Superior temporal gyrus (tissue), 1 donor: ENCODE measurements around the gene SRGN.
A peak's percentile ranks its signal among the peaks of the same experiment; 100 is the strongest.

Source experiments
- DNase-seq: peaks from one replicate; pipeline ENCODE4 v3.0.0-alpha.2; 2016; ENCODE audit errors: extremely low spot score

SRGN gene

GRCh38 chr10:69090685-69091084, 2.8 kb downstream of the SRGN start:
- DNase-seq: no peak

GRCh38 chr10:69091143-69091651, 3.3 kb downstream of the SRGN start:
- no peak for DNase-seq

GRCh38 chr10:69092959-69093850, 5.3 kb downstream of the SRGN start:
- DNase-seq: peak; percentile 65

- DNase-seq: no peak
Measured at GRCh38 chr10:69093933-69094332, 6.0 kb downstream of the SRGN start.

GRCh38 chr10:69096045-69096444, 8.1 kb downstream of the SRGN start:
- DNase-seq: no peak

- DNase-seq: no peak
Measured at GRCh38 chr10:69097729-69098128, 9.8 kb downstream of the SRGN start.

GRCh38 chr10:69100136-69100872, 12.4 kb downstream of the SRGN start:
- no peak for DNase-seq

- DNase-seq: no peak
Measured at GRCh38 chr10:69101451-69102095, 13.7 kb downstream of the SRGN start.

- DNase-seq: no peak
Measured at GRCh38 chr10:69102440-69102839, 14.5 kb downstream of the SRGN start.

GRCh38 chr10:69103784-69104183, 15.9 kb downstream of the SRGN start:
- DNase-seq: no peak

- no peak for DNase-seq
Measured at GRCh38 chr10:69104994-69105790, 17.3 kb downstream of the SRGN start.

- no peak for DNase-seq
Measured at GRCh38 chr10:69107176-69107490, 19.2 kb downstream of the SRGN start.

GRCh38 chr10:69107699-69108098, 19.8 kb downstream of the SRGN start:
- DNase-seq: no peak

- DNase-seq: no peak
Measured at GRCh38 chr10:69119896-69120295, 32.0 kb downstream of the SRGN start.

- DNase-seq: no peak
Measured at GRCh38 chr10:69123306-69123746, 35.4 kb downstream of the SRGN start.

GRCh38 chr10:69123747-69124562, 36.1 kb downstream of the SRGN start, which contains the start of gene VPS26A:
Gene VPS26A, plus strand, starts transcription at chr10:69124178. Its CDS starts 100 bp downstream, at chr10:69124278.
- peak; percentile 98 for DNase-seq

- peak; percentile 53 for DNase-seq
Measured at GRCh38 chr10:69124563-69125268, 36.8 kb downstream of the SRGN start.

- DNase-seq: no peak
Measured at GRCh38 chr10:69125554-69125953, 37.7 kb downstream of the SRGN start.

- DNase-seq: peak; percentile 6
Measured at GRCh38 chr10:69130251-69130650, 42.3 kb downstream of the SRGN start.

GRCh38 chr10:69139961-69140360, 52.1 kb downstream of the SRGN start:
- no peak for DNase-seq
